NT2/D1 (cell line): ENCODE measurements around the gene GNAI1.

Experiments
- SUZ12 ChIP-seq: IDR thresholded peaks from 2 replicates; pipeline ENCODE4 v1.6.1; 2011; ENCODE audit not compliant: insufficient read length, insufficient read depth; ENCODE audit errors: extremely low read depth
- YY1 ChIP-seq: IDR thresholded peaks from 2 replicates; pipeline ENCODE4 v1.6.1; 2011; ENCODE audit not compliant: insufficient read length, insufficient read depth
- ZNF274 ChIP-seq: IDR thresholded peaks from 2 replicates; pipeline ENCODE4 v1.6.1; 2011; ENCODE audit warnings: mild to moderate bottlenecking, low read depth, low read length

GRCh38 chr7:80159802-80160201 is 25.2 kb downstream of the GNAI1 start:
- TF ChIP-seq YY1 (no peak), SUZ12 (no peak), ZNF274 (no peak)
